Keratinocyte (primary cell): ENCODE data around the gene CYP19A1. TPM values are rescaled to one million over a fixed set of nuclear protein-coding genes. Genes with fewer than 3 reads are reported as not detected.

ENCODE experiments used
- DNase-seq: peaks from one replicate; pipeline ENCODE4 v3.0.0-alpha.2; 2011; ENCODE audit warnings: low read depth, missing footprints, low spot score
- FAIRE-seq: peaks from 2 replicates; lab custom pipeline; 2011; peaks lifted over from hg19 to GRCh38; lab: Jason Lieb, UNC
- H2AFZ ChIP-seq: 2 replicates; pipeline ENCODE4 v1.6.0; 2012; ENCODE audit warnings: low read length, control low read depth, inconsistent platforms; ENCODE audit not compliant: control insufficient read depth
- H3K27ac ChIP-seq: 2 replicates; pipeline ENCODE4 v1.5.1; 2011; ENCODE audit warnings: low read length; ENCODE audit not compliant: control insufficient read depth, insufficient read depth
- H3K27me3 ChIP-seq: 3 replicates; pipeline ENCODE4 v1.6.0; 2011; ENCODE audit warnings: low read length; ENCODE audit not compliant: control insufficient read depth, insufficient read depth; ENCODE audit errors: extremely low read depth
- H3K36me3 ChIP-seq, 2 experiments: 2 replicates in 1 of 2; 3 replicates in 1 of 2; pipeline ENCODE4 v1.5.1; 2011; ENCODE audit warnings: low read length in 2 of 2, mild to moderate bottlenecking in 1 of 2; ENCODE audit not compliant: control insufficient read depth in 2 of 2, insufficient read depth in 2 of 2; ENCODE audit errors: extremely low read depth in 1 of 2
- H3K4me1 ChIP-seq: 3 replicates; pipeline ENCODE4 v1.5.1; 2011; ENCODE audit warnings: low read length; ENCODE audit not compliant: control insufficient read depth, insufficient read depth; ENCODE audit errors: extremely low read depth
- H3K4me2 ChIP-seq: 3 replicates; pipeline ENCODE4 v1.6.0; 2011; ENCODE audit warnings: low read depth, low read length; ENCODE audit not compliant: control insufficient read depth, insufficient read depth; ENCODE audit errors: extremely low read depth
- H3K4me3 ChIP-seq, 3 experiments: fragments of 200-600 bp in 1 of 3; sonication (generic) in 1 of 3; 2 replicates in 2 of 3; 3 replicates in 1 of 3; pipeline ENCODE4 v1.5.1; 2011 to 2016; ENCODE audit warnings: low read length in 3 of 3, mild to moderate bottlenecking in 3 of 3, control low read depth in 2 of 3, inconsistent platforms in 1 of 3, low read depth in 1 of 3, mixed read lengths in 1 of 3, mixed run types in 1 of 3, moderate library complexity in 1 of 3; ENCODE audit not compliant: control insufficient read depth in 2 of 3, insufficient read depth in 2 of 3; ENCODE audit errors: extremely low read depth in 1 of 3
- H3K79me2 ChIP-seq: 2 replicates; pipeline ENCODE4 v1.6.0; 2012; ENCODE audit warnings: low read length; ENCODE audit not compliant: control insufficient read depth, insufficient read depth
- H3K9ac ChIP-seq: 3 replicates; pipeline ENCODE4 v1.6.0; 2011; ENCODE audit warnings: low read length; ENCODE audit not compliant: control insufficient read depth, insufficient read depth; ENCODE audit errors: extremely low read depth
- H3K9me1 ChIP-seq: 3 replicates; pipeline ENCODE4 v1.6.0; 2011; ENCODE audit warnings: low read length; ENCODE audit not compliant: control insufficient read depth, insufficient read depth; ENCODE audit errors: extremely low read depth
- H3K9me3 ChIP-seq: 2 replicates; pipeline ENCODE4 v1.5.1; 2012; ENCODE audit warnings: low read depth, low read length; ENCODE audit not compliant: control insufficient read depth
- H4K20me1 ChIP-seq: 3 replicates; pipeline ENCODE4 v1.6.0; 2011; ENCODE audit warnings: low read length; ENCODE audit not compliant: control insufficient read depth, insufficient read depth; ENCODE audit errors: extremely low read depth
- EZH2 ChIP-seq: IDR thresholded peaks from one replicate; pipeline ENCODE4 v1.6.1; 2012; ENCODE audit warnings: inconsistent platforms, mild to moderate bottlenecking, low read length, moderate library complexity
- dilution Hi-C: fragments of 300-500 bp; cut with MboI; formaldehyde crosslinking; loops from one replicate; pipeline ENCODE4 v1.7.0; 2020; ENCODE audit warnings: low sequenced_read_pairs; ENCODE audit not compliant: extremely low pct_ligation_motif_present
- polyA plus RNA-seq, 5 experiments: library from polyadenylated mRNA; depleted of rRNA in 3 of 5; stranded (reverse) in 3 of 5; stranded (forward) in 1 of 5; unstranded in 1 of 5; fragments of >200 nt; gene quantifications; 1 replicate in 1 of 5; 2 replicates in 3 of 5; 3 replicates in 1 of 5; pipeline versions ENCODE4 v1.2.1 to v1.2.3, GENCODE V29; 2011 to 2012; ENCODE audit warnings: missing spikeins in 2 of 5, low read depth in 1 of 5, low replicate concordance in 1 of 5
- TF ChIP-seq, protein P1 (sequence below), 3 experiments: IDR thresholded peaks in 1 of 3; conservative IDR thresholded peaks in 1 of 3; optimal IDR thresholded peaks in 1 of 3; 2 replicates in 2 of 3; 3 replicates in 1 of 3; pipeline versions ENCODE3 to v1.5.1; 2011; ENCODE audit warnings: low read length in 3 of 3, mild to moderate bottlenecking in 3 of 3, moderate library complexity in 2 of 3, control low read depth in 1 of 3, inconsistent platforms in 1 of 3; ENCODE audit not compliant: insufficient read depth in 2 of 3; ENCODE audit errors: extremely low read depth in 1 of 3

CYP19A1 gene
- polyA plus RNA-seq, 1 donor (not counting 4 experiments of a cell fraction or from before 2014, with no cell fraction given), result not detected

DNA sequence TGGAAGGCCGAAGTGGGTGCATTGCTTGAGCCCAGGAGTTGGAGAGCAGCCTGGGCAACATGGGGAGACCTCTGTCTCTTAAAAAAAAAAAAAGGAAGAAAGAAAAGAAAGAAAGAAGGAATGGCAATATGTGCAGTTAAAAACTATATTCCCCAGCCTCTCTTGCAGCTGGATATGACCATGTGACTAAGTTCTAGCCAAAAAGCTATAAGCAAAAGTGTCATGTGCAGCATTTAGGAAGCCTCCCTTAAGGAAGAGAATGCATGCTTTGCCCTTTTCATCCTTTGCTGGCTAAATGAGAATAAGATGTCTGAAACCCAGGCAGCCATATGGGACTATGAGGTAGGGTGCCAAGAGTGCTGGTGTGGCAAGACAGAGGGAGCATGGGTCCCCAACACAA, 21.8 kb downstream of the CYP19A1 start:
- Histone ChIP-seq H3K9ac (no peak overlapping the region), H2AFZ (no peak overlapping the region), H3K4me1 (peaks cover 7% of the 10 kb centered on the region), H3K9me3 (no peaks in the 10 kb centered on the region), H3K4me2 (no peak overlapping the region), H3K9me1 (no peaks in the 10 kb centered on the region), H3K79me2 (no peaks in the 10 kb centered on the region), H3K27me3 (no peaks in the 10 kb centered on the region), H3K36me3 (no peaks in the 10 kb centered on the region), H4K20me1 (no peaks in the 10 kb centered on the region), H3K27ac (no peak overlapping the region), H3K4me3 (no peak overlapping the region)
- FAIRE-seq, result no peak
- TF ChIP-seq, protein P1, sequence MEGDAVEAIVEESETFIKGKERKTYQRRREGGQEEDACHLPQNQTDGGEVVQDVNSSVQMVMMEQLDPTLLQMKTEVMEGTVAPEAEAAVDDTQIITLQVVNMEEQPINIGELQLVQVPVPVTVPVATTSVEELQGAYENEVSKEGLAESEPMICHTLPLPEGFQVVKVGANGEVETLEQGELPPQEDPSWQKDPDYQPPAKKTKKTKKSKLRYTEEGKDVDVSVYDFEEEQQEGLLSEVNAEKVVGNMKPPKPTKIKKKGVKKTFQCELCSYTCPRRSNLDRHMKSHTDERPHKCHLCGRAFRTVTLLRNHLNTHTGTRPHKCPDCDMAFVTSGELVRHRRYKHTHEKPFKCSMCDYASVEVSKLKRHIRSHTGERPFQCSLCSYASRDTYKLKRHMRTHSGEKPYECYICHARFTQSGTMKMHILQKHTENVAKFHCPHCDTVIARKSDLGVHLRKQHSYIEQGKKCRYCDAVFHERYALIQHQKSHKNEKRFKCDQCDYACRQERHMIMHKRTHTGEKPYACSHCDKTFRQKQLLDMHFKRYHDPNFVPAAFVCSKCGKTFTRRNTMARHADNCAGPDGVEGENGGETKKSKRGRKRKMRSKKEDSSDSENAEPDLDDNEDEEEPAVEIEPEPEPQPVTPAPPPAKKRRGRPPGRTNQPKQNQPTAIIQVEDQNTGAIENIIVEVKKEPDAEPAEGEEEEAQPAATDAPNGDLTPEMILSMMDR (optimal IDR thresholded peaks at IDR 0.05 in 1 of 3, IDR thresholded peaks at IDR 0.05 in 1 of 3, conservative IDR thresholded peaks at IDR 0.05 in 1 of 3; ENCODE audit: extremely low read depth in 1 of 3, insufficient read depth in 2 of 3, low read length in 3 of 3), result no peak
- TF ChIP-seq EZH2, result no peak
- DNase-seq, result no peak
- dilution Hi-C loops, result no loop called here

DNA sequence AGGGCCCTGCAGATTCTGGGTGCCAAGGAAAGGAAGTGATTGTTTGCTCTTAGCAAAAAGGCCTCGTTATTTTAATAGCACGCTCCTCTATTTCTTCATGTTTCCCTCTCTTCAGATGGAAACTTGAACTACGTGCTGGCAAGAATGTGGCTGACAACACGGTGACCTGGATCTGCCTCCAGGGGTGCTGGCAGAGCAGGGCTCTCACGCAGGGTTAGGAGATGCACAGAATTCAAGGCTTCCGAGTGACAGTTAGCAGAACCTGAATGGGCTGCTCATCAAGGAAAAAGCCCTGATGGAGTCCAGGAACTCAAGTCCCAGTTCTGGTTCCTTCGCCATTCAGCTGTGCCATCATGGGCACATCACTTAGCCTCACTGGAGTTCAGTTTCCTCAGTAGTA, 22.7 kb downstream of the CYP19A1 start:
- no peak overlapping the region for H3K27ac ChIP-seq
- no peaks in the 10 kb centered on the region for H3K27me3 ChIP-seq
- no peaks in the 10 kb centered on the region for H3K36me3 ChIP-seq
- H4K20me1 ChIP-seq, result no peaks in the 10 kb centered on the region
- H3K4me3 ChIP-seq, result no peak overlapping the region
- H2AFZ ChIP-seq, result no peak overlapping the region
- H3K4me1 ChIP-seq, result peaks cover 7% of the 10 kb centered on the region
- DNase-seq, result no peak
- H3K9ac ChIP-seq, result no peak overlapping the region
- H3K9me1 ChIP-seq, result no peaks in the 10 kb centered on the region
- no peaks in the 10 kb centered on the region for H3K79me2 ChIP-seq
- no peaks in the 10 kb centered on the region for H3K9me3 ChIP-seq
- no peak for FAIRE-seq
- TF ChIP-seq, protein P1 (optimal IDR thresholded peaks at IDR 0.05 in 1 of 3, IDR thresholded peaks at IDR 0.05 in 1 of 3, conservative IDR thresholded peaks at IDR 0.05 in 1 of 3; ENCODE audit: extremely low read depth in 1 of 3, insufficient read depth in 2 of 3, low read length in 3 of 3), result no peak
- TF ChIP-seq EZH2, result no peak
- dilution Hi-C loops, result no loop called here
- no peak overlapping the region for H3K4me2 ChIP-seq
